SK-N-MC (cell line): ENCODE data around the gene CDRT4.
"Not testable (repeated sequence)": the region's sequence is repeated elsewhere in the genome, so short reads cannot be mapped to it uniquely, and the experiment has no call there.

Experiments
- EZH2 ChIP-seq: fragments of 200-600 bp; sonication (generic); IDR thresholded peaks from one replicate; pipeline ENCODE4 v1.6.1; 2017; ENCODE audit warnings: antibody characterized with exemption
- FOXP2 ChIP-seq: optimal IDR thresholded peaks from 2 replicates; pipeline ENCODE3; 2011; ENCODE audit warnings: mild to moderate bottlenecking, moderate library complexity; ENCODE audit not compliant: insufficient read depth; ENCODE audit errors: extremely low read length, control extremely low read depth
- POLR2AphosphoS5 ChIP-seq: IDR thresholded peaks from 2 replicates; pipeline ENCODE4 v1.6.1; 2012; ENCODE audit warnings: mild to moderate bottlenecking, low read depth, low read length, borderline replicate concordance

- not testable (repeated sequence) for TF ChIP-seq POLR2AphosphoS5, FOXP2, EZH2
Measured at GRCh38 chr17:15505708-15506107, 38.3 kb upstream of the CDRT4 start.
